Activated T-helper 17 cell treated with anti-CD3 and anti-CD28 coated beads, Interleukin-2, amount 50 U/mL, for 72 hours (primary cell): ENCODE measurements around the gene FEZ2. TPM values are rescaled to one million over a fixed set of nuclear protein-coding genes. Genes with fewer than 3 reads are reported as not detected.

Source experiments
- ATAC-seq: fragments of 150-1000 bp; cut with Tn5 transposase; replicated peaks from 2 replicates; pipeline ENCODE4 v1.10.0; 2021; ENCODE audit warnings: mild to moderate bottlenecking, moderate library complexity
- H3K27ac Mint-ChIP-seq: one replicate; pipeline ENCODE4 v1.8.0; 2022; ENCODE audit warnings: mixed read lengths
- H3K27me3 Mint-ChIP-seq: one replicate; pipeline ENCODE4 v1.8.0; 2022; ENCODE audit warnings: mixed read lengths
- H3K36me3 Mint-ChIP-seq: one replicate; pipeline ENCODE4 v1.8.0; 2022; ENCODE audit warnings: low read depth, mild to moderate bottlenecking, mixed read lengths
- H3K4me1 Mint-ChIP-seq: one replicate; pipeline ENCODE4 v1.8.0; 2022; ENCODE audit warnings: mixed read lengths
- H3K4me3 Mint-ChIP-seq: one replicate; pipeline ENCODE4 v1.8.0; 2022; ENCODE audit warnings: mild to moderate bottlenecking, mixed read lengths
- H3K9me3 Mint-ChIP-seq: one replicate; pipeline ENCODE4 v1.8.0; 2022; ENCODE audit warnings: mixed read lengths
- total RNA-seq, 2 donors: library from RNA; stranded (reverse); gene quantifications; one replicate each; pipeline ENCODE4 v1.2.3, GENCODE V29; 2022

The FEZ2 gene
- total RNA-seq, 2 donors from 2014 or later: 10.2 to 16.3 TPM

- ATAC-seq: no peak
- H3K27me3 Mint-ChIP-seq: no peaks in the 10 kb centered on the region
- no peaks in the 10 kb centered on the region for H3K9me3 Mint-ChIP-seq
- H3K27ac Mint-ChIP-seq: no peak overlapping the region
- peaks cover 61% of the 10 kb centered on the region for H3K36me3 Mint-ChIP-seq
- H3K4me3 Mint-ChIP-seq: no peak overlapping the region
- peaks cover 6% of the 10 kb centered on the region for H3K4me1 Mint-ChIP-seq
Observed at GRCh38 chr2:36561237-36561944, 36.6 kb downstream of the FEZ2 start.

- Mint-ChIP-seq H3K27me3 (no peaks in the 10 kb centered on the region), H3K27ac (no peak overlapping the region), H3K4me1 (peaks cover 6% of the 10 kb centered on the region), H3K36me3 (peaks cover 55% of the 10 kb centered on the region), H3K4me3 (no peak overlapping the region), H3K9me3 (no peaks in the 10 kb centered on the region)
- ATAC-seq: no peak
Observed at GRCh38 chr2:36560726-36561125, 37.2 kb downstream of the FEZ2 start.

GRCh38 chr2:36559221-36559942 lies 38.6 kb downstream of the FEZ2 start:
- H3K4me1 Mint-ChIP-seq: peaks cover 6% of the 10 kb centered on the region
- peaks cover 57% of the 10 kb centered on the region for H3K36me3 Mint-ChIP-seq
- no peaks in the 10 kb centered on the region for H3K9me3 Mint-ChIP-seq
- no peaks in the 10 kb centered on the region for H3K27me3 Mint-ChIP-seq
- no peak for ATAC-seq
- no peak overlapping the region for H3K4me3 Mint-ChIP-seq
- no peak overlapping the region for H3K27ac Mint-ChIP-seq

GRCh38 chr2:36556842-36557241 lies 41.1 kb downstream of the FEZ2 start:
- no peak overlapping the region for H3K27ac Mint-ChIP-seq
- ATAC-seq: no peak
- no peaks in the 10 kb centered on the region for H3K9me3 Mint-ChIP-seq
- H3K4me1 Mint-ChIP-seq: no peaks in the 10 kb centered on the region
- H3K4me3 Mint-ChIP-seq: no peak overlapping the region
- H3K27me3 Mint-ChIP-seq: no peaks in the 10 kb centered on the region
- H3K36me3 Mint-ChIP-seq: peaks cover 68% of the 10 kb centered on the region

- Mint-ChIP-seq H3K4me3 (no peak overlapping the region), H3K36me3 (peaks cover 78% of the 10 kb centered on the region), H3K4me1 (no peaks in the 10 kb centered on the region), H3K27ac (no peak overlapping the region), H3K9me3 (no peaks in the 10 kb centered on the region), H3K27me3 (no peaks in the 10 kb centered on the region)
- ATAC-seq: no peak
Observed at GRCh38 chr2:36555789-36556188, 42.2 kb downstream of the FEZ2 start.

- Mint-ChIP-seq H3K27ac (no peak overlapping the region), H3K36me3 (peaks cover 75% of the 10 kb centered on the region), H3K4me1 (no peaks in the 10 kb centered on the region), H3K9me3 (no peaks in the 10 kb centered on the region), H3K27me3 (no peaks in the 10 kb centered on the region), H3K4me3 (no peak overlapping the region)
- no peak for ATAC-seq
Observed at GRCh38 chr2:36554531-36554930, 43.4 kb downstream of the FEZ2 start.

- Mint-ChIP-seq H3K27ac (no peak overlapping the region), H3K4me3 (no peak overlapping the region), H3K27me3 (no peaks in the 10 kb centered on the region), H3K4me1 (no peaks in the 10 kb centered on the region), H3K36me3 (peaks cover 81% of the 10 kb centered on the region), H3K9me3 (no peaks in the 10 kb centered on the region)
- ATAC-seq: no peak
Observed at GRCh38 chr2:36553683-36554082, 44.3 kb downstream of the FEZ2 start.

- ATAC-seq: no peak
- Mint-ChIP-seq H3K27me3 (no peaks in the 10 kb centered on the region), H3K4me1 (no peaks in the 10 kb centered on the region), H3K36me3 (peaks cover 90% of the 10 kb centered on the region), H3K27ac (no peak overlapping the region), H3K9me3 (no peaks in the 10 kb centered on the region), H3K4me3 (no peak overlapping the region)
Observed at GRCh38 chr2:36550006-36550405, 48.0 kb downstream of the FEZ2 start.

- Mint-ChIP-seq H3K9me3 (no peaks in the 10 kb centered on the region), H3K36me3 (peaks cover 90% of the 10 kb centered on the region), H3K4me1 (no peaks in the 10 kb centered on the region), H3K27me3 (no peaks in the 10 kb centered on the region), H3K4me3 (no peak overlapping the region), H3K27ac (no peak overlapping the region)
- peak; percentile 14 for ATAC-seq
Observed at GRCh38 chr2:36549165-36549574, 48.8 kb downstream of the FEZ2 start.

- H3K27me3 Mint-ChIP-seq: no peaks in the 10 kb centered on the region
- no peak overlapping the region for H3K4me3 Mint-ChIP-seq
- no peak for ATAC-seq
- H3K36me3 Mint-ChIP-seq: peaks cover 79% of the 10 kb centered on the region
- no peaks in the 10 kb centered on the region for H3K9me3 Mint-ChIP-seq
- H3K27ac Mint-ChIP-seq: no peak overlapping the region
- H3K4me1 Mint-ChIP-seq: no peaks in the 10 kb centered on the region
Observed at GRCh38 chr2:36547906-36548305, 50.1 kb downstream of the FEZ2 start.

- ATAC-seq: no peak
- no peak overlapping the region for H3K27ac Mint-ChIP-seq
- H3K27me3 Mint-ChIP-seq: no peaks in the 10 kb centered on the region
- H3K9me3 Mint-ChIP-seq: no peaks in the 10 kb centered on the region
- no peak overlapping the region for H3K4me3 Mint-ChIP-seq
- H3K4me1 Mint-ChIP-seq: no peaks in the 10 kb centered on the region
- peaks cover 69% of the 10 kb centered on the region for H3K36me3 Mint-ChIP-seq
Observed at GRCh38 chr2:36545871-36546416, 52.0 kb downstream of the FEZ2 start.

GRCh38 chr2:36544638-36545338 lies 53.2 kb downstream of the FEZ2 start:
- no peak for ATAC-seq
- no peak overlapping the region for H3K4me3 Mint-ChIP-seq
- peaks cover 60% of the 10 kb centered on the region for H3K36me3 Mint-ChIP-seq
- H3K27me3 Mint-ChIP-seq: no peaks in the 10 kb centered on the region
- no peaks in the 10 kb centered on the region for H3K4me1 Mint-ChIP-seq
- no peaks in the 10 kb centered on the region for H3K9me3 Mint-ChIP-seq
- no peak overlapping the region for H3K27ac Mint-ChIP-seq

- ATAC-seq: no peak
- Mint-ChIP-seq H3K27ac (no peak overlapping the region), H3K27me3 (no peaks in the 10 kb centered on the region), H3K4me3 (no peak overlapping the region), H3K9me3 (no peaks in the 10 kb centered on the region), H3K36me3 (peaks cover 32% of the 10 kb centered on the region), H3K4me1 (no peaks in the 10 kb centered on the region)
Observed at GRCh38 chr2:36541891-36542595, 55.9 kb downstream of the FEZ2 start.
